GM08714 (cell line): ENCODE data around the gene PRADC1.
"Not testable (repeated sequence)": the region's sequence is repeated elsewhere in the genome, so short reads cannot be mapped to it uniquely, and the experiment has no call there.

Source experiments
- H3K4me3 ChIP-seq: fragments of 200-500 bp; sonication (Bioruptor generic); 2 replicates; pipeline ENCODE4 v1.5.1; 2014; ENCODE audit warnings: mild to moderate bottlenecking, low read length, inconsistent platforms
- ZNF274 ChIP-seq: IDR thresholded peaks from 2 replicates; pipeline ENCODE4 v1.6.1; 2012; ENCODE audit warnings: mild to moderate bottlenecking, low read depth, low read length

Gene PRADC1

GRCh38 chr2:73263540-73264331, 30.7 kb upstream of the PRADC1 start:
- no peak overlapping the region for H3K4me3 ChIP-seq
- TF ChIP-seq ZNF274, result no peak

- not testable (repeated sequence) for H3K4me3 ChIP-seq
Measured at GRCh38 chr2:73262691-73263429, 29.8 kb upstream of the PRADC1 start.

- TF ChIP-seq ZNF274, result no peak
- no peak overlapping the region for H3K4me3 ChIP-seq
Measured at GRCh38 chr2:73262108-73262651, 29.1 kb upstream of the PRADC1 start.

- no peak for TF ChIP-seq ZNF274
- H3K4me3 ChIP-seq, result no peak overlapping the region
Measured at GRCh38 chr2:73260338-73260984, 27.4 kb upstream of the PRADC1 start.

GRCh38 chr2:73259704-73260337, 26.8 kb upstream of the PRADC1 start:
- no peak overlapping the region for H3K4me3 ChIP-seq
- no peak for TF ChIP-seq ZNF274

GRCh38 chr2:73259276-73259675, 26.2 kb upstream of the PRADC1 start:
- no peak for TF ChIP-seq ZNF274
- no peak overlapping the region for H3K4me3 ChIP-seq

GRCh38 chr2:73258913-73259215, 25.8 kb upstream of the PRADC1 start:
- TF ChIP-seq ZNF274, result no peak
- no peak overlapping the region for H3K4me3 ChIP-seq

- H3K4me3 ChIP-seq, result no peak overlapping the region
- no peak for TF ChIP-seq ZNF274
Measured at GRCh38 chr2:73258186-73258912, 25.3 kb upstream of the PRADC1 start.

- TF ChIP-seq ZNF274, result no peak
- no peak overlapping the region for H3K4me3 ChIP-seq
Measured at GRCh38 chr2:73257425-73258125, 24.5 kb upstream of the PRADC1 start.

- H3K4me3 ChIP-seq, result no peak overlapping the region
- TF ChIP-seq ZNF274, result no peak
Measured at GRCh38 chr2:73257021-73257420, 24.0 kb upstream of the PRADC1 start.

- no peak for TF ChIP-seq ZNF274
- no peak overlapping the region for H3K4me3 ChIP-seq
Measured at GRCh38 chr2:73256618-73256922, 23.5 kb upstream of the PRADC1 start.

GRCh38 chr2:73255907-73256617, 23.0 kb upstream of the PRADC1 start:
- H3K4me3 ChIP-seq, result no peak overlapping the region

More at GRCh38 chr2:73255907-73256617, 23.0 kb upstream of the PRADC1 start:
- TF ChIP-seq ZNF274, result no peak
